HG02798 (cell line): ENCODE measurements around the gene ALKAL2.
A peak's percentile ranks its signal among the peaks of the same experiment; 100 is the strongest.

Experiments
- ATAC-seq: cut with Tn5 transposase; IDR thresholded peaks from one replicate; pipeline ENCODE4 v1.9.1; 2021; ENCODE audit warnings: mild to moderate bottlenecking; ENCODE audit not compliant: unreplicated experiment, poor library complexity

Gene ALKAL2

GRCh38 chr2:252001-252602 is 35.8 kb downstream of the ALKAL2 start:
- no peak for ATAC-seq

GRCh38 chr2:249538-250042 is 38.3 kb downstream of the ALKAL2 start:
- no peak for ATAC-seq

GRCh38 chr2:248724-249123 is 39.2 kb downstream of the ALKAL2 start:
- no peak for ATAC-seq

- ATAC-seq: peak; percentile 56
These were observed 41.3 kb downstream of the ALKAL2 start for GRCh38 chr2:246489-247144.

GRCh38 chr2:244547-244946 is 43.3 kb downstream of the ALKAL2 start:
- no peak for ATAC-seq

- no peak for ATAC-seq
These were observed 49.0 kb downstream of the ALKAL2 start for GRCh38 chr2:238869-239268.

GRCh38 chr2:238431-238830 is 49.5 kb downstream of the ALKAL2 start:
- ATAC-seq: no peak

GRCh38 chr2:237878-238277 is 50.0 kb downstream of the ALKAL2 start:
- no peak for ATAC-seq

- no peak for ATAC-seq
These were observed 50.8 kb downstream of the ALKAL2 start for GRCh38 chr2:236993-237539.

GRCh38 chr2:234421-234820 is 53.5 kb downstream of the ALKAL2 start:
- no peak for ATAC-seq

GRCh38 chr2:233030-233429 is 54.9 kb downstream of the ALKAL2 start:
- ATAC-seq: no peak

- no peak for ATAC-seq
These were observed 56.2 kb downstream of the ALKAL2 start for GRCh38 chr2:231521-232185.
